ENCODE data around the gene KLK15.
"Not testable (repeated sequence)": the region's sequence is repeated elsewhere in the genome, so short reads cannot be mapped to it uniquely, and the experiment has no call there.

Gene KLK15

DNA sequence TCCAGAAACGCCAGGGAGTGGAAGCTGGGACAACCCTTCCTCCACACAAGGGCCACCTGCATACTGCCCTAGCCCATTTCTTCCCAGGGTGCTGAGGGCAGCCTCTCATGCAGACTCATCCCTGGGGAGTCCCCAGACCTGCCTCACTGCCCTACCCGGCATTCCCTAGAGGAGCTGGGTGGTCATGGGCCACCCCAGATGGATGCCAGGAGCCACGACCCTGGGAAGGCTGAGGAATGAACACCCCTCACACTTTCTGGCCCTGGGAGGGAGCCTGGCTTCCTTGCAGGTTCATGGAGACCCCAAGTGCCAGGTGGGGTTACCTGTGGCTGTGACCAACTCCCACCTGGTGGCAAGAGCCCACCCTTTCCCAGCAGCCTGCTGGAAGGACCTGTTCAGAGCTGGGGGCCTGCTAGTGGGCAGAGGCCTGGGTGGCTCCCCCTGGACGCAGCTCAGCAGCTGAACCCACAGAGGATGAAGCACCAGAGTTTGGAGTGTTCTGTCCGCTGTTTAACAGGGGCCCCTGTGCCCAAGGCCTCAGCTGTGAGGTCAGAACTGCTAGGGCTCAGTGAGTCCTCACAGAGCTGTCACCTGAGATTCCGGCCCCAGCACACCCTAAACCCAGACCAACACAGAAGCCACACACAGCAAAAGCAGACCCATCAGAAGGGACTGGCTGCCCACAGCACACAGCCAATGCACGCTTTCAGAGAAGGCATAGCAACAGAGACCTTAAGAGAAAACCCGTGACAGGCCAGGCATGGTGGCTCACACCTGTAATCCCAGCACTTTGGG lies 36.5 kb downstream of the KLK15 start:
- no peak for DNase-seq (ENCODE audit: low read depth, low spot score)

DNA sequence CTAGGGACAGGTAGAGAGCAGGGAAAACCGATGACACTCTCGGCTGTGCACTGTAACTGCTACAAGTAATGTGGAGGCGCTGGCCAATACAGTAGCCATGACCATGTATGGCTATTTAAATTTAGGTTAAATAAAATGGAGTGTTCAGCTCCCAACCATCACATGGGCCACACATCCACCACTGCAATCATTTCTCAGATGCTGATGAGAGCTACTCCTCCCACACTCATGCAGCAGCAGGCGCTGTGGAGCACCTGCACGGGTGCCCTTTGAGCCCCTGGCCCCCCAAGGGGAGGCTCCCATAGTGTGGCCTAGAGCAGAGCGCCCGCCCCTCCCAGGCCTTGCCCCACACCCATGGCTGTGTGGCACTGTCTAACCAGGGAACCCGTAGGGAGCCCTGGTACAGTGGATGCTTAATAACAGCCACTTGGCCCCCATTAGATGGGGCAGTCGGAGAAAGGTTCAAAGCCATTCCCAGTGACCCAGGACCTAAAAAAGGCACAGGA lies 37.2 kb downstream of the KLK15 start:
- DNase-seq (ENCODE audit: low read depth, low spot score), result no peak

DNA sequence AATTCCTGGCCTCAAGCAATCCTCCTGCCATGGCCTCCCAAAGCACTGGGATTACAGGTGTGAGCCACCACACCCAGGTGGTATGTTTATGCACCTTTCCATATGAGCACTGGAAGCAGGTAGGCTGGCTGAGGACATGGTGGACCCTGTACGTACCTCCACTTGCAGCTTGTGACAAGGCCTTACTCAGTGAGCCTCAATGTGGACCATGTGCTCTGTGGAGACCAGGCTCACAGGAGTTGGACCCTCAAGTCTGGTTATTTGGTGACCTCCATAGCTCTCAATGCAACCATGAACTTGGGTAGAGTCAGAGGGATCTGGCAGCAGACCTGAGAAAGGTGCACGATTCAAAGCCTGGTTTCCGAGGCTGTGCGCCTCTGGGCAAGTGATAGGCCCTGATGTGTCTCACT lies 37.7 kb downstream of the KLK15 start:
- no peak for DNase-seq (ENCODE audit: low read depth, low spot score)

DNA sequence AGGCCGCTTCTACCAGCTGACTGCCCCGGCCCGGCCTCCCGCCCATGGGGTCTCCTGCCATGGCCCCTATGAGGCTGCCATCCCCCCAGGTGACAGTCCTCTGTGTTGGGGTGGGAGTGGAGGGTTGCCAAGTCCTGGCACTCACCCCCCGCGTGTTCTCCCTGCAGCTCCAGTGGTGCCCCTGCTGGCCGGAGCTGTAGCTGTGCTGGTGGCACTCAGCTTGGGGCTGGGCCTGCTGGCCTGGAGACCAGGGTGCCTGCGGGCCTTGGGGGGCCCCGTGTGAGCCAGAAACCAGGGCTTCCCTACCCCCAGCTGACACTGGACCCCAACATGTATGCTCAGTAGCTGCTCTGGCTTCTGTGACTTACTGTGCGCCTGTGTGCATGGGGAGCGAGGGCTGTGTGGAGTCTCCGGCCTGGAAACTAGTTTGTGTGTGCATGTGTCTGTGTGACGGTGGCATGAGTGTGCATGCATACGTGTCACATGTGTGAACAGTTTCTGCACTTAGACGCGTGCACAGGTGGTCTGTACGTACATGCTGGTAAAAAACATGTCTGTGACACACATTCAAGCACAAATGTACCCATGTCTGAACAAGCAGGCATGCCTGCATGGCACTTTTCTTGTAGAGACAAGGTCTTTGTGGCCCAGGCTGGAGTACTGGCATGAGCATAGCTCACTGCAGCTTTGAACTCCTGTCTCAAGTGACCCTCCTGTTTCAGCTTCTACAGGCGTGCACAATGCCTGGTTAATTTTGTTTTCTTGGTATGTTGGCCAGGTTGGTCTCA lies 38.3 kb downstream of the KLK15 start:
- no peak for DNase-seq (ENCODE audit: low read depth, low spot score)

DNA sequence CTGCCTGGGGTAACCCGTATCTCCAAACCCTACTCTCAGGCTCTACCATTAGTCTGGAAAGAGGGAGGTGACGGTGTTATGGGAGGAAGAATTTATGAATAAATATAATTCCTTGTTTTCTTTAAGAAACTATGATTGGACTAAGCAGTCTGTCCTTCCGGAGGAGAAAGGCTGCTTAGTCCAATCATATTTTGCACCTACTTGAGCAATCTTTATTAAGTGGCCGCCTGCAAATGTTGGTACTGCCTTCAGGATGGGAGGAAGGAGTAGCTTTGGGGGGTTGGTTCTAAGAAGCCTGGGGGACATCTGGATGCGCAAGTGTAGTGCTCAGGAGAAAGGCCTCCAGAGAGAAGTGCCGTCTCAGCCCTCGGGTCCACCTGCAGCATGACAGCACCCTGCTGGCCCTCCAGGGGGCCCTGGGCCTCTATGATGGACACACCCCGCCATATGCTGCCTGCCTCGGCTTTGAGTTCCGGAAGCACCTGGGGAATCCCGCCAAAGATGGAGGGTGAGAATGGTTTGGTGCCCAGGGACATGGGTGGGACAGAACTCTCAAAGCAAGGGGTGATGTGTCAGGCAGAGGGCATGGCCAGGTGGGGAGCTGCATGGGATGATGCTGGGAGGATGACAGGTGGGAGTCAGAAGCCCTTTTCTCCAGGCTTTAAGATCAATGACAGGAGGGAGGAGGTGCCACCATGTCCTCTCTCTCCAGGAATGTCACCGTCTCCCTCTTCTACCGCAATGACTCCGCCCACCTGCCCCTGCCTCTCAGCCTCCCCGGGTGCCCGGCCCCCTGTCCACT lies 39.1 kb downstream of the KLK15 start:
- no peak for DNase-seq (ENCODE audit: low read depth, low spot score)

DNA sequence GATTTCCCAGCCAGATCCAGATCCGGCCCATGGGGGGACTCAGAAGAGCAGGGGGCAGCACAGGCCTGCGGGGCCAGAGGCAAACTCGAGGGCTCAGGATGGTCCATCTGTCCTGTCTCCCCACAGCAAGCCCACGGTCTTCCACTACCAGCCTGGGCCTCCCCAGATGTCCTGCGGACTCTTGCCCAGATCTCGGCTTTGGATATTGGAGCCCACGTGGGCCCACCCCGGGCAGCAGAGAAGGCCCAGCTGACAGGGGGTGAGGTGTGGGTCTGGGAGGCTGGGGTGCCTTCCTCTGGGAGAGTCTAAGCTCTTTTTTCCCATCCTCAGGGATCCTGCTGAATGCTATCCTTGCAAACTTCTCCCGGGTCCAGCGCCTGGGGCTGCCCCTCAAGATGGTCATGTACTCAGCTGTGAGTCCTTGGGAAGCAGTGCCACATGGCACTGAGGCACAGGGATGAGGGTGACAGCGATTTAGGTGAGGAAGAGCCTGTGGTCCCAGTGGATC lies 39.8 kb downstream of the KLK15 start:
- DNase-seq (ENCODE audit: low read depth, low spot score), result no peak

DNA sequence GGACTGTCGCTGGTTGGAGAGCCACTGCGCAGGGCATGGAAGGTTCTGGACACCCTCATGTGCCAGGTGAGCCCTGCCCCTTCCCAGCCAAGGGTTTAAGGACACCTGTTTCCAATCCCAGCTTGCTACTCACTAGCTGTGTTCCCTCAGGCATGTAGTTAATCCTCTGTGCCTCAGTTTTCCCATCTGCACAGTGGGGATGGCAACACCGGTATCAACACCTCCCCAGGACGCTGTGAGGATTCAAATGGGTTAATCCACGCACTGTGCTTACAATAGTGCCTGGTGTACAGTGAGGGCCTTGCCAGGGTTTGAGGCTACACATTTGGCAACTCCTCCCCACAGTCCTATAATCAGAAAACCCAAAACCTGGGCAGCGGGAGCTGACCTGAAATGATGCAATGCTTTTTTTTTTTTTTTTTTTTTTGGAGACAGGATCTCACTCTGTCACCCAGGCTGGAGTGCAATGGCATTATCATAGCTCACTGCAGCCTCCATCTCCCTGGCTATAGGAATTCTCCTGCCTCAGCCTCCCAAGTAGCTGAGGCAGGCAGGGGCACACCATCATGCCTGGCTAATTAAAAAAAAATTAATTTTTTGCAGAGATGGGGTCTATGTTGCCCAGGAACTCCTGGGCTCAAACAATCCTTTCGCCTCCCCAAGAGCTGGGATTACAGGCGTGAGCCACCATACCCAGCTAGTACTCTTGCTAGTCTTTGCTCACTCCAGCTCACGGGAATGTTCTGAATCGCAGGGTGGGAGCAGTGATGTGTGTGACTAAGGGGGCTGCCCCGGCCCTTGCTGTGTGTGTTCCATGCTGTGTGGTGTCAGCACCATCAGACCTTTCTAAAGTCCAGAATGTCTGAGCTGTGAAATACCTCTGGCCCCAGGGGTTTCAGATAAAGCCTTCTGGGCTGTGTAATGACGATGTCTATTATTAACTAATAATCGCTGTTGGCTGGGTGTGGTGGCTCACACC lies 40.8 kb downstream of the KLK15 start:
- DNase-seq (ENCODE audit: low read depth, low spot score), result no peak

DNA sequence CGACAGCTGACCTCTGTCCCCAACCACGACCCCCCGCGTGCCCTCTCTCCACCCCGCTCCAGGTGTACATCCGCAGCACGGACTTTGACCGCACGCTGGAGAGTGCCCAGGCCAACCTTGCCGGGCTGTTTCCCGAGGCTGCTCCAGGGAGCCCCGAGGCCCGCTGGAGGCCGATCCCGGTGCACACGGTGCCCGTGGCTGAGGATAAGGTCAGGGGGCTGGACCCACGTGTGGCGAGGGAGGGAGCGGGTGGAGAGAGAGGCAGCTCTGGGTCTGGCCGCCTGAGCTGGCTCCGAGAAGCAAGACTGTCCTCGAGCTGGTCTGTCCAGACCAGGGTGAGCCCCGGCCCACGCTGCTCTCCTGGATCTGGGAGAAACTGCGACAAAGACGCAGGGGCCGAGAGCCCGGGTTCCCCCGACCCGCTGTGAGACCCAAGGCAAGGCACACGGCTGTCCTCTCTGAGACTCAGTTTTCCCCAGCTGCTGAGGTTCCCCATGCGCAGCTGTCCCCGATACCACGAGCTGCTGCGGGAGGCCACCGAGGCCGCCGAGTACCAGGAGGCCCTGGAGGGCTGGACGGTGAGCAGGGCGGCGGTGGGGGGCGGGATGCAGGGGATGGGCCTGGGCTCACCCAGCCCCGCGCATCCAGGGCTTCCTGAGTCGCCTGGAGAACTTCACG lies 41.6 kb downstream of the KLK15 start:
- no peak for DNase-seq (ENCODE audit: low read depth, low spot score)

DNA sequence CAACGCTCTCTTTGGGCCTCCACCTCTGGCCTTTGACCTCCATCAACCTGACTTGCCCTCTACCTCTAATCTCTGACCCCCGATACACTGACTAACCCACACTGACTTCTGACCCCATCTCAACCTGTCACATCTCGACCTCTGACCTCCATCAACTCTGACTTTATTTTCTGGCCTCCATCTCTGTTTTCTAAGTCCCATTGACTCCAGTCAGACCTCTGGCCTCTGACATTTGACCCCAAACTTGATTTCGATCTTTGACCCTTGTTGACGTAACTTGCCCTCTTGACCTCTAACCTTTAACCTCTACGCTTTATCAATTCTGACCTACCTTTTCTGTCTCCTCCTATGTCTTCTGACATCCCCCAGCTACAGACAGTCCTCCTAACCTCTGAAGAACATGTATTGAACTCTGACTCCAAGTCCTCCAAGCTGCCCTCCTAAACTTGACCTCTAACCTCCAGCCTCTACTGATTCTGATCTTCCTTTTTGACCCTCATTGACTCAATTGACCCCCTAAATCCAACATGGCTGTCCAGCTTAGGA lies 42.4 kb downstream of the KLK15 start:
- DNase-seq (ENCODE audit: low read depth, low spot score), result no peak

DNA sequence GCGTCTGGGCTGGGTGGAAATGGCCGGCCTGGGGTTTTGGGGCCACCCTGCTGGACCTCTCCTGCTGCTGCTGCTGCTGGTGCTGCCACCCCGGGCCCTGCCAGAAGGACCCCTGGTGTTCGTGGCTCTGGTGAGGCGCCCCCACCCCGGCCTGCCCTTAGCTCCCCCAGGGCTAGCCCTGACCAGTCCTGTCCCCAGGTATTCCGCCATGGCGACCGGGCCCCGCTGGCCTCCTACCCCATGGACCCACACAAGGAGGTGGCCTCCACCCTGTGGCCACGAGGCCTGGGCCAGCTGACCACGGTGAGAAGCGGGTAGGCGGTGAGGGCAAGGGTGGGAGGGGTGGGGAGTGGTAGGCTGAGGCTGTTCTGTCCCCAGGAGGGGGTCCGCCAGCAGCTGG lies 43.0 kb downstream of the KLK15 start, which contains the start of gene ACP4:
ACP4 (plus strand) TSS at position 20 of the 400 bp plus-strand sequence; CDS start at position 20, 0 bp downstream.
- no peak for DNase-seq (ENCODE audit: low read depth, low spot score)

DNA sequence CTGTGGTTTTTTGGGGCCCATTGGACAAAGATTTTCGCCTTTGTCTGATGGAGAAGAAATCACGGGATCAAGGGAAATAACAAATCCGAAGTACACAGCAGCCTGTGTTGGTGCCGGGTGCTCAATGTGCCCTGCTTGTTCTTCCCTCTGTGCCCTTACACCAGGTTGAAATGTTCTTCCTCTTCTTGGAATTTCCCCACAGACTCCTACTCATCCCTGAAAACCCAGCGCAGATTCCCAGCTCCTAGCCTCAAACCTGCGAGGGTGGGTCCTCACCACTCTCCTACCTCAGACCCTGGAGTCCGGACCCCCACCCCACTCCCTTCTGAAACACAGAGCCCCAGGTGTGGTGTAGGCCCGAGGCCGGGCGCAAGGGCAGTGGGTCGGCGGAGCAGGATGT lies 48.0 kb downstream of the KLK15 start:
- DNase-seq (ENCODE audit: low read depth, low spot score), result no peak

DNA sequence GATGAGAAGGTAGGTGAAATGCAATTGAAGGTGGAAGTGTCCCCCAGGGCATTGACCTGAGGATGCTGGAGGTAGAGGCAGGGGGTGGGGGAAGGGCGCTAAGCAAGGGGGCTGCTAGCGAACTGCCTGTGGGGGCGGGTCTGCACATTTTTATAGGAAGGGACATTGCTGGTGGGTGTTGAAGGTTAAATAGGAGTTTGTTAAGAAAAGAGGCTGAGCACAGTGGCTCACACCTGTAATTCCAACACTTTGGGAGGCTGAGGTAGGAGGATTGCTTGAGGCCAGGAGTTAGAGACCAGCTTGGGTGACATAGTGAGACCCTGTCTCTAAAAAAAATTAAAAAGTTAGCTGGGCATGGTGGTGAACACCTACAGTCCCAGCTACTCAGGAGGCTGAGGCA lies 48.7 kb downstream of the KLK15 start:
- DNase-seq (ENCODE audit: low read depth, low spot score), result no peak

DNA sequence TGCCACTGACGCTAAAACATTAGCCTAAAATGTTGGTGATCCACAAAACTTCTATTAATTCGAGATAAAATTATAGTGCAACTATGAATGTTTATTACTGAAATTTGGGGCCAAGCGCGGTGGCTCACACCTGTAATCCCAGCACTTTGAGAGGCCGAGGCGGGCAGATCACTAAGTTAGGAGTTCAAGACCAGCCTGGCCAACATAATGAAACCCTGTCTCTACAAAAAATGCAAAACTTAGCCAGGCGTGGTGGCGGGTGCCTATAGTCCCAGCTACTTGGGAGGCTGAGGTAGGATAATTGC lies 49.6 kb downstream of the KLK15 start:
- DNase-seq (ENCODE audit: low read depth, low spot score), result not testable (repeated sequence)

DNA sequence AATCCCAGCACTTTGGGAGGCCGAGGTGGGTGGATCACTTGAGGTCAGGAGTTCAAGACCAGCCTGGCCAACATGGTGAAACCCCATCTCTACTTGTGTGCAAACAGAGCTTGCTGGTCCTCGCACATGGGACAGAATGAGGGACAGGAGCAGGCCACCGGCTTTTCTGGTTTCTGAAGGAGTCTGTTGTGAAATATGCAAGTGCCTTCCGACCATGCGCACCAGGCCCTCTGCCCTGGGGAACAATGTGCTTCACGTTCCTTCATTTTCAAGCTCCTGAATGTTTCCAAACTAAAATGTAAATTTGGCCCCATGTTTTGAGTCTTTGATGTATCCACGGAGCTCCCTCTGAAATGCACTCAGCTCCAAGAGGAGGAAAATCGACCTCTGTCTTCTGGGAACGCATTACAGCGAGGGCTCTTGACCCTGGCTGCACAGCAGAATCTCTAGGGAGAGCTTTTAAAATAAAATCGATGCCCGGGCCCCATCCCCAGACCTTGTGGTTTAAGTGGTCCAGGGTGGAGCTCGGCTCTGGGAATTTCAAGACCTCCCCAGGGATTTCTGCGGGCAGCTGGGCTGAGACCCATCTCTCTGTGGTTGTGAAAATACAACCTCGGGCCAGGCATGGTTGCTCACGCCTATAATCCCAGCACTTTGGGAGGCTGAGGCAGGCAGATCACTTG lies 52.5 kb downstream of the KLK15 start:
- no peak for DNase-seq (ENCODE audit: low read depth, low spot score)

DNA sequence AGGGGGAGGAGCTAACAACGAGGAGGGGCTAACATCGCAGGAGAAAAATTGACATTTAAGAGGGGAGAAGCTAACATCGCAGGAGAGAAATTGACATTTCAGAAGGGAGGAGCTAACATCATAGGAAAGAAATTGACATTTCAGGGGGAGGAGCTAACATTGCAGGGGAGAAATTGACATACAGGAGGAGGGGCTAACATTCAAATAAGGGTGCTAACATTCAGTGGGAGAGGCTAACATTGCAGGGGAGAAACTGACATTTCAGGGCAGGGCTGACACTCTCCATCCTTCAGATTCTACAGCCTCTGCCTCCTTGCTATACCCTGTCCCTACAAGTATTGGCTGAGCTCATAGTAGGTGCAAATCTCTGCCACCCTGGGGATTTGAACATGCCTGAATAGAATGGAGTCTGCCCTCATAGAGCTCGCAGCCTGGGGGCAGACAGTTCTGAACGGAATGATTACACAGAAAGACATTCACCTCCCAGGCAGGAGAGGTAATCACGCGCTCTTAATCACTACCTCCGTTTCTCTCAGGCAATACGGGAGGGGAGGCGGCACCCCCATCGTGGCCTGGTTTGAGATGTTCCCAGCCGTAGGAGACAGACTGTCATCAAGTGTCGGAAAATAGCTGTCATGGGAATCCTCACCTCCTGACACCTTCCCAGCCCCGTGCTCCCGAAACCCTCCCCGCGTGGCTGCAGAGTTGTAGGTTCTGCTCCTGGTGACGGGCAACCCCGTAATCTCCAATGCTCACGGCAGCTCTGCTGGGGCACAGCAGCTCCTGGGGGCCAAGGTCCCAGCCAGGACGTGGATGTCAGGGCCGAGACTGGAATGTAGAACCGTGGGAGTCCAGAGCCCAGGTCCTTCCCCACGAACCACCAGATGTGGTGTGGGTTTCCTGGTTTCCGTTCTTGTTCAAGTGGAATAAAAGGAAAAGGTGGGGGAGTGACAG lies 53.6 kb downstream of the KLK15 start:
- DNase-seq (ENCODE audit: low read depth, low spot score), result no peak

DNA sequence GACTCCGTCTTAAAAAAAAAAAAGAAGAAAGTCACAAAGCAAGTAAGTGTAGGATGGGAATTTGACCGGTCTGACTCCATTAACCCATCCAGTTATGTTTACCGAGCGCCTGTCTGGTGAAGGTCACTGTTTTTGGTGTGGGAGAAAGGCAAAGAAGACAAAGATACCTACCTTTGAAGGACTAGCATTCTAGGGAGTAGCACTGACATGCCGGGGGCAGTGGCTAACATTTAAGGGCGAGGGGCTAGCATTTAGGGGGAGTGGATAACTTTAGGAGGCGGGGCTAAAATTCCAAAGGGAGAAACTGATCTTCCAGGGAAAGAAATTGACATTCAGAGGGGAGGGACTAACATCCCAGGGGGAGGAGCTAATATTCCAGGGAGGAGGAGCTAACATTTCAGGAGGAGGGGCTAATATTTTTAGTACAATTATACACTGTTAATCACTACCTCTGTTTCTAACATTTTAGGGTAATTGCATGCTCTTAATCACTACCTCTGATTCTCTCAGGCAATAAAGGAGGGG lies 54.4 kb downstream of the KLK15 start:
- DNase-seq (ENCODE audit: low read depth, low spot score), result no peak

DNA sequence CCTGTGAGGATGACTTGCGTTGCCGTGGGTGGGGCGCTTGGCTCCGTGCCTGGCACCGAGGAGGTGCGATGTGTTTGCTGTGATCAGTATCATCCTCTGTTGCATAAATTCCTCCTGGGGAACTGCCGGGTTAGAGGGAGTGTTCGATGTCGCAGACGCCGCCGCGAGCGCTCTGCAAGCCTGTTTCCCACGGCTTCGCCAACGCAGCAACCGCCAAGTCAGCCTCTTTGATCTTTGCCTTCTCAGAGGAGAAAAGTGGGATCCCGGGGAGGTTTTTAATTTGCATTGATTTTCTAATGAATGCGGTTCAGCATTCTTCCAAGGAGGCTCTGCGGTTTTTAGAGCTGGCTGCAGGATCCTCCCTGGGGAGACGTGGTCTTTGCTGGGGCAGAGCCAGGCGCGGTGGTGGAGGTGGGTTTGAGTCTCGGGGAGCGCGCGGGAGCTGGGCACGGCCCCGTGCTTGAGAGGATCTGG lies 55.5 kb downstream of the KLK15 start:
- DNase-seq (ENCODE audit: low read depth, low spot score), result no peak

DNA sequence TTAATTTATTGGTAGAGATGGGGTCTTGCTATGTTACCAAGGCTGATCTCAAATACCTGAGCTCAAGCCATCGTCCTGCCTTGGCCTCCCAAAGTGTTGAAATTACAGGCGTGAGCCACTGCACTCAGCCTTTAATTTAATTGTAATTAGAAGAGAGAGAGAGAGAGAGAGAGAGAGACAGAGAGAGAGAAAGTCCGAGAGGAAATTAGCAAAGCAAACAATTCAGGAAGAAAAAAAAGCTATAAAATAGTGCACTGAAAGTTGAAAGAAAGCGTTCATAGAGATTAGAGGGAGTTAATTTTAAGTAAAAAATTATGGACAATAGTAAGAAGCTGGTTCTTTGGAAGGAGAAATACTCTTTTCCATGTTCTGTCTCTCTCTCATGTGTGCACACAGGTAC lies 56.1 kb downstream of the KLK15 start:
- no peak for DNase-seq (ENCODE audit: low read depth, low spot score)
